ENCODE measurements around the gene LARGE1.

- no peak for TF ChIP-seq EZH2 (IDR thresholded peaks at IDR 0.05; ENCODE audit: low read length, unreplicated experiment)
- TF ChIP-seq CTCF (conservative IDR thresholded peaks at IDR 0.05; ENCODE audit: low read depth, low read length) = no peak
These were observed 463.8 kb downstream of the LARGE1 start for GRCh38 chr22:33456511-33456910.
